HG03045 (cell line): Measurements from ENCODE around the gene PAQR4.

Source experiments
- ATAC-seq: cut with Tn5 transposase; IDR thresholded peaks from one replicate; pipeline ENCODE4 v1.9.1; 2021; ENCODE audit warnings: mild to moderate bottlenecking, moderate library complexity; ENCODE audit not compliant: unreplicated experiment

PAQR4 gene

GRCh38 chr16:2977440-2977839, 8.3 kb downstream of the PAQR4 start:
- ATAC-seq: no peak

- ATAC-seq: peak; percentile 1
Observed at GRCh38 chr16:2979669-2980226, 10.6 kb downstream of the PAQR4 start.

GRCh38 chr16:2980227-2981176, 11.4 kb downstream of the PAQR4 start, which contains the start of gene PKMYT1:
PKMYT1 (minus strand) TSS chr16:2980446; CDS start chr16:2979657, 789 bp downstream.
- ATAC-seq: peak; percentile 62

- ATAC-seq: no peak
Observed at GRCh38 chr16:2981177-2981898, 12.2 kb downstream of the PAQR4 start.

DNA sequence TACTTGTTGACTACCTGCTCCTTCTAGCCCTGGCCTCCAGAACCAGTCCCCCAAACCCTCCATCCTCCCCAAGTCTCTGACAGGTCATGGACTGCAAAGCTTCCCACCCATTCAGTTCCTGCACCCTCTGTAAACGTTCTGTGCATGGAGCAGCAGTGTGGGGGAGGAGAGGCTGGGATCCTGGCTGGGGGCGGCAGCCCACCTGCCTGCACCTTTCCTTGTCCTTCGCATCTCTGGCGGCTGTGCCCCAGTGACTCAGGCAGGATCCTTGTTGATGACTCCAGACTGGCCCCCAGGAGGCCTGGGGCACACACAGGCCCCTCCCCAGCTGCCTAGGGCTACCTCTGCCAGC, 12.7 kb downstream of the PAQR4 start:
- ATAC-seq: no peak

DNA sequence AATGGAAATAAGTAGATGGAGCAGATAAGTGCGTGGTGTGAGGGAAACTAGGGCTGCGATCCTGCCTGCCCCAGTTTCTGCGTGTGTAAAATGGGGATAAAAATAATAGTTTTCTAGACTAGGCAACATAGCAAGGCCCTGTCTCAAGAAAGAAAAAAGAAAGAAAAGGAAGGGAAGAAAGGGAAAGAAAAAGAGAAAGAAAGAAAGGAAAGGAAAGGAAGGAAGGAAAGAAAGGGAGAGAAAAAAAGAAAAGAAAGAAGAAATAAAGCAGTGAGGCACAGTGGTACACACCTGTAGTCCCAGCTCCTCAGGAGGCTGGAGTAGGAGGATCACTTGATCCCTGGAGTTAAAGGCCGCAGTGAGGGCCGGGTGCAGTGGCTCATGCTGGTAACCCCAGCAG, 13.3 kb downstream of the PAQR4 start:
- ATAC-seq: no peak

DNA sequence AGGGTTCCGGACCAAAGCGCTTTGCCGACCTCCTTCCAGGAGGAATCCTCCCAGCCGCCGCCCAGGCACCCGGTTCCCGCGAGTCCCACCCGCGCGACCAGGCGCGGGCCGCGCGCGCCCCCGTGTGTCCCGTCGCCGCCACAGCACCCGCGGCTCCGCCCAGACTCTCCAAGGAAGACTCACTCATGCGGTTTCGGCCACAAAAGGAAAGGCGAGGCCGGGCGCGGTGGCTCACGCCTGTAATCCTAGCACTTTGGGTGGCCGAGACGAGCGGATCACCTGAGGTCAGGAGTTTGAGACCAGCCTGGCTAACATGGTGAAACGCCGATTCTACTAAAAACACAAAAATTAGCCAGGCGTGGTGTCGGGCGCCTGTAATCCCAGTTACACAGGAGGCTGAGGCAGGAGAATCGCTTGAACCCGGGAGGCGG, 14.6 kb downstream of the PAQR4 start:
- no peak for ATAC-seq

DNA sequence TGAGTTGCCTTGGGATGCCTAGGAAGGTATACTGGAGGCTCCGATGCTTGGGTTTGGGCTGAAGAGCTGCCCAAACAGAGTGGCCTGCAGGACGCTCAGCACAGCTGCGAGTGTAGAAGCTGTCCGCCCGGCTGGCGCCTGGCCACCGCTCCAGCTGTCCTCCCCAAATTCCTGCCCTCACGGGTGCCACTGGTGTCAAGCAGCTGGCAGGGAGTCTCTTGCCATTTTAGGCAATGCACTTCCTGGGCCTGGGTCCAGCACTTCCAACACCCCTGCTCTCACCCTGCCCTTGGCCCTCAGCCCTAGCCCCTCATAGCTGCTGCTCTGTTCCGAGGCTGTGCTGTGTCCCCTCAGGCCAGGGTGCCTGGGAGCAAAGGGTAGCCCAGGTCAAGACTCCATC, 16.3 kb downstream of the PAQR4 start:
- no peak for ATAC-seq

- no peak for ATAC-seq
Observed at GRCh38 chr16:2985893-2986355, 16.8 kb downstream of the PAQR4 start.

GRCh38 chr16:2986623-2987188, 17.6 kb downstream of the PAQR4 start:
- ATAC-seq: no peak

DNA sequence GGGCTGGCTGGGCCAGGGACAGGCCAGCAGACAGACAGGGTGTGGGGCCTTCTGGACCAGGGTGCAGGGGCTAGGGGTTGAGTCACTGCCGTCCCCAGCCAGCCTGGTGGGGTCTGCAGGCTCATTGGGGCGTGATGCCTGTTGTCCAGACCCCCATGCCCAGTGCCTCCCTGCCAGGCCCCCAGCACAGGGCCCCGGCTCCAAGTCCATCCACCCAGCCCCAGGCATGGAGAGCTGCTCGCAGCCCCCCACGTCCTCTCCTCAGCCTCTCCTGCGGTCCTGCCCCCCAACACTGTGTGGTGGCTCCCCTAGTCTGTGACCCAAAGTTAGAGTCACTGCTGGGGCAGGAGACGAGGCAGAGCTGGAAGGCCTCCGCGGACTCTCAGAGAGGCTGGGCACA, 18.1 kb downstream of the PAQR4 start:
- ATAC-seq: no peak

GRCh38 chr16:2987833-2988232, 18.7 kb downstream of the PAQR4 start:
- no peak for ATAC-seq

DNA sequence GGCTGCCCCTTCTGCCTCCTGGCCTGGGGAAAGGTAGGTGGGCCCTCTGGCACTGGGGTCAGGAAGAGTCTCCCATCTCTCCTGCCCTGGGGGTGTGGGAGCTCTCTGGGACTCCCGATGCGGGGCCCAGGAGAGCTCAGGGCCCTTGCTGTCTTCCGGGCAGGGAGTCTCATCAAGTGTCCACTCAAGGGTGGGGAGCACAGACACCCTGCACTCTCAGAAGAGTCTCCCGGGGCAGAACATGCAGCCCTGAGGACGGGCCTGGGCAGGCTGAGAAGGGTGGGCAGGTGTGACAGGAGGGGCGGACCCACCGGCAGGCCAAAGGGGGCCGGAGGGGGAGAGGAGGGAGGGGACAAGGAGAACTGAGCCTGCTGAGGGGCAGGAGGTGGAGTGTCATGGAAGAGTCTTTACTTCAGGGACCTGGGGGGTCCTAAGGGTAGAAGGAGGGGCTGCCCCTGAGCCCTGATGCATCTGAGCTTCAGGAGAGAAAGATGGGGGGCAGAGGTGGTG, 19.5 kb downstream of the PAQR4 start:
- no peak for ATAC-seq

- ATAC-seq: no peak
Observed at GRCh38 chr16:2990891-2991290, 21.7 kb downstream of the PAQR4 start.

DNA sequence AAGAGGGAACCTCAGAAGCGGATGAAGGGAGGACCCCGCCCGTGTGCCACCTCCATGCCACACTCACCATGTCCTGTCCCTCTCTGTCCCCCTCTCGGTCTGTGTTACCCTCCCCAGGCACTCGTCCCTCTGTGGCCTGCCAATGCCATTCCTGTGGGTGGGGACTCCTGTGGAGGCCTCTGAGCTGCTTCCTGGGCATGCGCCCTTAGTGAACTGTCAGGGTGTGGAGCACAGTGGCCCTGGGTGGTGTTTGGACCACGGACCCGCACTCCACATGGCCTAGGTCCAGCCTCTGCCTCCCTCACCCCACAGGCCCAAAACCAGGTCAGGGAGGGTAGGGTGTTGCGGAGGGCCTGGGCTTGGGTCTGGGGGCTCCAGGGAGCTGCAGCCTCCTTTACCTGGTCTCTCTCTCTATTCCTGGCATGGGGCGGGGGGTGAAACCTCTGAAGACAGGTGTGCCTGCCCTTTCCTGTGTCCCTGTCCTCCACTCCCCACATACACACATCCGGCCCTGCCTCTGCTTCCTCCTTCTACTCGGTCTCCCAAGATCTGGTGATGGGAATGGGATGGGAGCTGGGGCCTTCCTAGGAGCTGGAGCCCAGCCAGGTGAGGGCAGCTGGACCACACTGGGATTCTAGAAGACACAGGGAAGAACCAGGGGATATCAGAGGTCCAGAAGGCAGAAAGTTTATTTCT, 22.6 kb downstream of the PAQR4 start:
- no peak for ATAC-seq

- ATAC-seq: no peak
Observed at GRCh38 chr16:2992383-2993081, 23.4 kb downstream of the PAQR4 start.

DNA sequence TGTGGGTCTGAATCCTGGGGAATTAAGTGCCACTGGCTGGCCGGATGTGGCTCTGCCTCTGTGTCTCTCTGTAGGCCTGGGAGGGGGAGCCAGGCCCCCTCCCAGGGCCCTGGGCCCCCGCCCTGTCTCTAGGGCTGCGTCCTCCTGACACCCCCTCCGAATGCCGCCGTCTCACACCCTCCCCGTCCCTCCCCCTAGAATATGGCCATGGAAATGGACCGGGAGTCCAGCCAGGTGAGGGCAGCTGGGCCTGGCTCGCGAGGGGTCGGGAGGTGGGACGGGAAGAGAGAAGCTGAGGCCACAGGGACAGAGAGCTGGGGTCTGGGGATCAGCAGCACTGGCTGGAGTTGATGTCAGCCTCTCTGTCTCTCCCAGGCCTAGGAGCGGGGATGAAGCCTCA, 27.1 kb downstream of the PAQR4 start:
- no peak for ATAC-seq

DNA sequence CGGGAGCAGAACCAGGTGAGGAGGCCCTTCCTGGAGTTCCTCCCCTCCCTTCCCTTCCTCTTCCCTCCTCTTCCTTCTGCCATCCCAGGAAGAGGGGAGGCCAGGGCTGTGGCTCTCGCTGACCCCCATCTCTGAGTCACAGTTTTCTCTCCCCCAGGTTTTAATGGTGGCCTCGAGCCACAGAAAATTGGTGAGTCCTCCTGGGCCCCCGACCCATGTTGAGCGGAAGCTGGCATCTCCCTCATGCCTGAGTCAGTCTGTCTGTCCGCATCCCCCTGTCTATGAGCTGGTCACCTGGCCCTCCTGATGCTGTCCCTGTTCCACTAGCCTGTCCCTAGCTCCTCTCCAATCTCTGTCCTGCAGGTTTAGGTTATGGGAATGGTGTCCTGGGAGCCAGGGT, 30.8 kb downstream of the PAQR4 start:
- no peak for ATAC-seq

DNA sequence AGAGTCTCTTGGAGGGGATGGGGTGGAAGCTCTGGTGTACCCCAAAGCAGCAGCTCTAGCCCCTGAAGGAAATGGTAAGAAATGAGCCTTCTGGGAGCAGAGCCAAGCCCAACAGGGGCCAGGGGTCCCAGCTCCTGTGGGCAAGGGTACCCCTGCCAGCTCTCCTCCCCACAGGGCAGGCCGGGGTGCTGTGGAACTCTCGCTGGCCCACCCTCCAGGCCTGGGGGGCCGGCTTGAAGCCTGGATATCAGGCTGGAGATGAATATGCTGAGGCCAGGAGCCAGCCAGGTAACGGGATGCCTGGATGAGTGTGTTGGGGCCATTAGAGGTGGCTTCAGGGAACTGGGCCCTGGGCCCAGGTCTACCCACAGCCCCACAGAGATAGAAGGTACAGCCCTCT, 31.4 kb downstream of the PAQR4 start:
- ATAC-seq: no peak

- ATAC-seq: no peak
Observed at GRCh38 chr16:3001316-3001715, 32.2 kb downstream of the PAQR4 start.
